NB4 (cell line): ENCODE measurements around the gene LRCH1.

Experiments
- MAX ChIP-seq: IDR thresholded peaks from 2 replicates; pipeline ENCODE4 v1.6.1; 2011; ENCODE audit warnings: low read depth, low read length
- POLR2A ChIP-seq: IDR thresholded peaks from 2 replicates; pipeline ENCODE4 v1.6.1; 2011; ENCODE audit warnings: mild to moderate bottlenecking; ENCODE audit not compliant: insufficient read length; ENCODE audit errors: extremely low read depth
- TF ChIP-seq, protein P1 (sequence below): IDR thresholded peaks from one replicate; pipeline ENCODE4 v1.5.1; 2012; ENCODE audit warnings: low read depth, low read length

DNA sequence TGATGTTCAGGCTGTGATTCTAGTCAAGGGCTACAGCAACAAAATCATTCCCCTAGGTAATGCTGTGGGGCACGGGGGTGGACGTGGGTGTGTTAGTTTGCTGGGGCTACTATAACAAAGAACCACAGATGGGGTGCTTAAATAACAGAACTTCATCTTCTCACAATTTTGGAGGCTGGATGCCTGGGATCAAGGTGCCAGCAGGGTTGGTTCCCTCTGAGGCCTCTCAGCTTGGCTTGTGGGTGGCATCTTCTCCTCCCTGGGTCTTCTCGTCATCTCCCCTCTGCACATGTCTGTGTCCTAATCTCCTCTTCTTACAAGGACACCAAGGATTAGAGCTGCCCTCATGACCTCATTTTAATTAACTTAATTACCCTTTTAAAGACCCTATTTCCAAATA, 129.0 kb downstream of the LRCH1 start:
- TF ChIP-seq, protein P1, sequence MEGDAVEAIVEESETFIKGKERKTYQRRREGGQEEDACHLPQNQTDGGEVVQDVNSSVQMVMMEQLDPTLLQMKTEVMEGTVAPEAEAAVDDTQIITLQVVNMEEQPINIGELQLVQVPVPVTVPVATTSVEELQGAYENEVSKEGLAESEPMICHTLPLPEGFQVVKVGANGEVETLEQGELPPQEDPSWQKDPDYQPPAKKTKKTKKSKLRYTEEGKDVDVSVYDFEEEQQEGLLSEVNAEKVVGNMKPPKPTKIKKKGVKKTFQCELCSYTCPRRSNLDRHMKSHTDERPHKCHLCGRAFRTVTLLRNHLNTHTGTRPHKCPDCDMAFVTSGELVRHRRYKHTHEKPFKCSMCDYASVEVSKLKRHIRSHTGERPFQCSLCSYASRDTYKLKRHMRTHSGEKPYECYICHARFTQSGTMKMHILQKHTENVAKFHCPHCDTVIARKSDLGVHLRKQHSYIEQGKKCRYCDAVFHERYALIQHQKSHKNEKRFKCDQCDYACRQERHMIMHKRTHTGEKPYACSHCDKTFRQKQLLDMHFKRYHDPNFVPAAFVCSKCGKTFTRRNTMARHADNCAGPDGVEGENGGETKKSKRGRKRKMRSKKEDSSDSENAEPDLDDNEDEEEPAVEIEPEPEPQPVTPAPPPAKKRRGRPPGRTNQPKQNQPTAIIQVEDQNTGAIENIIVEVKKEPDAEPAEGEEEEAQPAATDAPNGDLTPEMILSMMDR, result no peak
- TF ChIP-seq MAX (no peak), POLR2A (no peak)
